Head of caudate nucleus (tissue), 42 donors: Measurements from ENCODE around the gene NUMBL.

Experiments used
- DNase-seq, 42 donors: peaks; one replicate each; pipeline versions ENCODE4 v3.0.0 to v3.0.0-alpha.2; 2020 to 2021; ENCODE audit warnings: mixed read lengths in 7 of 42
- intact Hi-C: fragments of 100-400 bp; cut with DNase I; formaldehyde crosslinking; loops from one replicate; pipeline ENCODE4 v1.15.0; 2022

Gene NUMBL

DNA sequence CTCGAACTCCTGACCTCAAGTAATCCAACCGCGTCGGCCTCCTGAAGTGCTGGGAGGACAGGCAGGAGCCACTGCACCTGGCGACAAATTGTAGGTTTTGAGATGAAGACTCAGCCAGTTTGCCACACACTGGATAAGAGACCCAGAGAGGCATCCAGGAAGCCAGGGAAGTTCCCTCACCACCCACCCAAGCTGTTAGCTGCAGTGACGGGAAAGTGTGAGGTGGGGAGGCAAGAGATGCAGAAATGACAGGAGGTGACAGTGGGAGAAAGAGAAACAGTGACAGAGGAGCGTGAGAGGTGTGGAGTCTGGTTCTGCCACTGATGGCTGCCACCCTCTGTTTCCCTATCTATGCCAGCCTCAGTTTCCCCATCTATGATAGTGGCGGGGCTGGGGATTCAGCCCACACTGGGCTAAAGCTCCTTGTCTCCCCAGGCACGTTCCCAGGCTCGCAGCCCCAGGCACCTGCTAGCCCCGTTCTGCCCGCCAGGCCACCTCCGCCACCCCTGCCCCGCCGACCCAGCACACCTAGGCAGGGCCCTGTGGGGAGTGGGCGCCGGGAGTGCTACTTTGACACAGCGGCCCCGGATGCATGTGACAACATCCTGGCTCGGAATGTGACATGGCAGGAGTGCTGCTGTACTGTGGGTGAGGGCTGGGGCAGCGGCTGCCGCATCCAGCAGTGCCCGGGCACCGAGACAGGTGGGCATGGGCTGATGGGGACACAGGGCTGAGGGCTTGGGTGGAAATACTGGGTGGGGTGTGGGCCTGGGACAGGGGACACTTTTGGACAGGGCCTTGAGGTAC lies 68.3 kb downstream of the NUMBL start:
- intact Hi-C loops: no loop called here
- DNase-seq: peak in 9 of 42 donors; percentile 38 to 75 (median 59)

DNA sequence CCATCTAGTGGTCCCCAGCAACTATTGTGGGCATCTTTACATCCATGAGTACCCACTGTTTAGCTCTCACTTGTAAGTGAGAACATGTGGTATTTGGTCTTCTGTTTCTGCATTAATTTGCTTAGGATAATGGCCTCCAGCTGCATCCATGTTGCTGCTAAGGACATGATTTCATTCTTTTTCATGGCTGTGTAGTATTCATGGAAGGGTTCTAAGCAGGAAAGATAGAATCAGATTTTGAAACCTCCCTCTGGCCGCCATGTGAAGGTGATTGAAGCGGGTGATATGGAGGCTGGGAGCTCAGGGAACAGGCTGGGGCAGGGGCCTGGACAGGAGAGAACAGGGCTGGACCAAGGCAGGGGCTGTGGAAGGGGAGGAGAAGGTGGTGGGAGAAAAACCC lies 69.2 kb downstream of the NUMBL start:
- DNase-seq: no peak
- intact Hi-C loops: no loop called here

DNA sequence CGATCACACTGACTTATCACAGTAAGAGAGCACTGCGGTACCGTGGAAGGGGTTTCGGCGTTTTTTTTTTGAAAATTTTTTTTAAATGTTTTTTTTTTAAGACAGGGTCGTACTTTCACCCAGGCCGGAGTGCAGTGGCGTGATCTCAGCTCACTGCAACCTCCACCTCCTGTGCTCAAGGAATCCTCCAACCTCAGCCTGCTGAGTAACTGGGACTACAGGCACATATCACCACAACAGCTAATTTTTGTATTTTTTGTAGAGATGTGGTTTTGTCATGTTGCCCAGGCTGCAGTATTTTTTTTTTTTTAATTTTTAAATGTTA lies 70.3 kb downstream of the NUMBL start:
- intact Hi-C loops: no loop called here

GRCh38 chr19:40619333-40620160 lies 70.9 kb downstream of the NUMBL start:
- DNase-seq: no peak
- intact Hi-C loops: no loop called here

More for the DNA sequence above, 70.3 kb downstream of the NUMBL start:
- no peak for DNase-seq

- intact Hi-C loops: no loop called here
- DNase-seq: no peak
These were observed 72.5 kb downstream of the NUMBL start for GRCh38 chr19:40617961-40618360.

GRCh38 chr19:40616941-40617340 lies 73.5 kb downstream of the NUMBL start:
- no peak for DNase-seq
- intact Hi-C loops: no loop called here

GRCh38 chr19:40616178-40616577 lies 74.3 kb downstream of the NUMBL start:
- no peak for DNase-seq
- intact Hi-C loops: no loop called here
